Measurements from ENCODE around the gene GSTO2. TPM values are rescaled to one million over a fixed set of nuclear protein-coding genes. Genes with fewer than 3 reads are reported as not detected.
"Not testable (repeated sequence)": the region's sequence is repeated elsewhere in the genome, so short reads cannot be mapped to it uniquely, and the experiment has no call there.

The GSTO2 gene
- total and polyA plus RNA-seq, 2 of the 13 experiments (the other 11 are each of a cell fraction or from before 2014, with no cell fraction given) = 2.1 to 7.9 TPM

- H3K27me3 ChIP-seq (ENCODE audit: control insufficient read depth in 1 of 2, insufficient read depth in 2 of 2, low read length in 2 of 2); H4K20me1 ChIP-seq (ENCODE audit: insufficient read depth, low read length); H3K36me3 ChIP-seq (replicated peaks in 1 of 2; ENCODE audit: control insufficient read depth in 1 of 2, insufficient read depth in 2 of 2, low read length in 2 of 2); H3K9me3 ChIP-seq (ENCODE audit: low read length); CTCF ChIA-PET (ENCODE audit: low intra/inter-chr PET ratio, low total read pairs); H3K79me2 ChIP-seq (ENCODE audit: insufficient read depth, low read length); BruUV-seq (replicated peaks); in situ Hi-C loops (cut with HindIII; ENCODE audit: extremely low pct_ligation_motif_present, low pct_unique_long_range_greater_than_20kb); POLR2A ChIA-PET; TF ChIP-seq SOX6 (IDR thresholded peaks at IDR 0.05); SOX13 (IDR thresholded peaks at IDR 0.05); FOXA1 (IDR thresholded peaks at IDR 0.05); NR2F6 (IDR thresholded peaks at IDR 0.05); USF2 (IDR thresholded peaks at IDR 0.05; ENCODE audit: low read depth, low read length): not testable (repeated sequence)
- Histone ChIP-seq H2AFZ (ENCODE audit: low read length) (peak overlapping the region; percentile 56), H3K4me1 (ENCODE audit: insufficient read depth, low read length) (peaks cover 19% of the 10 kb centered on the region), H3K9ac (ENCODE audit: insufficient read depth, low read depth, low read length) (peak overlapping the region; percentile 52; the same call in 1 of the 2 replicates), H3K4me3 (replicated peaks in 1 of 3; ENCODE audit: insufficient read depth in 1 of 3, low read depth in 2 of 3, low read length in 3 of 3) (peak overlapping the region in 1 of 3 experiments; percentile 17; a peak in 1 of 6 replicates), H3K4me2 (ENCODE audit: low read depth, low read length) (peak overlapping the region; percentile 69), H3K27ac (ENCODE audit: extremely low read length, insufficient read depth, low read length) (peak overlapping the region; percentile 57)
- ATAC-seq (peak; percentile 91), DNase-seq (ENCODE audit: low spot score) (peak; percentile 88), FAIRE-seq (peak; percentile 72)
- 22% methylated on average over 3 of the region's 3 CpGs for WGBS (ENCODE audit: low lambda C conversion rate)
- intact Hi-C loops (cut with micrococcal nuclease; ENCODE audit: unreplicated experiment) = loop anchor here (1.0 kb wide), 1 partner anchor 11 kb away; the partner anchor contains the start of gene CFAP43
- TF ChIP-seq SOX6 (CRISPR knock-in tag; IDR thresholded peaks at IDR 0.05) (peak; percentile 64), RARA (CRISPR knock-in tag; IDR thresholded peaks at IDR 0.05) (peak; percentile 24; the same call in 1 of the 2 replicates), SOX13 (CRISPR knock-in tag; conservative IDR thresholded peaks at IDR 0.05 in 1 of 2, IDR thresholded peaks at IDR 0.05 in 1 of 2) (peak in 1 of 2 experiments; percentile 61; a peak in 2 of 4 replicates), CEBPG (CRISPR knock-in tag; IDR thresholded peaks at IDR 0.05) (peak; percentile 45), EP300 (IDR thresholded peaks at IDR 0.05; ENCODE audit: low read depth in 2 of 2, low read length in 2 of 2) (peak in 1 of 2 experiments; percentile 59; a peak in 2 of 4 replicates), EP300 (CRISPR knock-in tag; IDR thresholded peaks at IDR 0.05; ENCODE audit: borderline replicate concordance) (peak; percentile 45; the same call in 1 of the 2 replicates), GATAD2A (CRISPR knock-in tag; IDR thresholded peaks at IDR 0.05) (peak; percentile 61), FOXA1 (CRISPR knock-in tag; IDR thresholded peaks at IDR 0.05) (peak; percentile 35; the same call in 1 of the 2 replicates), THRA (CRISPR knock-in tag; IDR thresholded peaks at IDR 0.05; ENCODE audit: borderline replicate concordance) (peak; percentile 65; the same call in 1 of the 2 replicates), RCOR2 (CRISPR knock-in tag; IDR thresholded peaks at IDR 0.05) (0 out of 2 replicates have a peak, but pooled peaks have one; percentile 46), TCF7 (IDR thresholded peaks at IDR 0.05; ENCODE audit: low read depth) (peak; percentile 18; the same call in 1 of the 2 replicates), ZNF746 (CRISPR knock-in tag; IDR thresholded peaks at IDR 0.05) (peak; percentile 57; the same call in 1 of the 2 replicates), SAP130 (CRISPR knock-in tag; IDR thresholded peaks at IDR 0.05; ENCODE audit: low read depth) (peak; percentile 43), NR2F6 (CRISPR knock-in tag; IDR thresholded peaks at IDR 0.05) (0 out of 2 replicates have a peak, but pooled peaks have one; percentile 18), FOXA3 (CRISPR knock-in tag; IDR thresholded peaks at IDR 0.05) (peak; percentile 21; the same call in 1 of the 2 replicates), NCOA2 (CRISPR knock-in tag; IDR thresholded peaks at IDR 0.05) (peak; percentile 62; the same call in 1 of the 2 replicates), USF2 (CRISPR knock-in tag; IDR thresholded peaks at IDR 0.05; ENCODE audit: borderline replicate concordance) (0 out of 2 replicates have a peak, but pooled peaks have one; percentile 40), ZNF644 (CRISPR knock-in tag; IDR thresholded peaks at IDR 0.05; ENCODE audit: low read depth) (peak; percentile 34; the same call in 1 of the 2 replicates)
- TF ChIP-seq, protein P1, sequence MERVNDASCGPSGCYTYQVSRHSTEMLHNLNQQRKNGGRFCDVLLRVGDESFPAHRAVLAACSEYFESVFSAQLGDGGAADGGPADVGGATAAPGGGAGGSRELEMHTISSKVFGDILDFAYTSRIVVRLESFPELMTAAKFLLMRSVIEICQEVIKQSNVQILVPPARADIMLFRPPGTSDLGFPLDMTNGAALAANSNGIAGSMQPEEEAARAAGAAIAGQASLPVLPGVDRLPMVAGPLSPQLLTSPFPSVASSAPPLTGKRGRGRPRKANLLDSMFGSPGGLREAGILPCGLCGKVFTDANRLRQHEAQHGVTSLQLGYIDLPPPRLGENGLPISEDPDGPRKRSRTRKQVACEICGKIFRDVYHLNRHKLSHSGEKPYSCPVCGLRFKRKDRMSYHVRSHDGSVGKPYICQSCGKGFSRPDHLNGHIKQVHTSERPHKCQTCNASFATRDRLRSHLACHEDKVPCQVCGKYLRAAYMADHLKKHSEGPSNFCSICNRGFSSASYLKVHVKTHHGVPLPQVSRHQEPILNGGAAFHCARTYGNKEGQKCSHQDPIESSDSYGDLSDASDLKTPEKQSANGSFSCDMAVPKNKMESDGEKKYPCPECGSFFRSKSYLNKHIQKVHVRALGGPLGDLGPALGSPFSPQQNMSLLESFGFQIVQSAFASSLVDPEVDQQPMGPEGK (CRISPR knock-in tag; IDR thresholded peaks at IDR 0.05) = peak; percentile 39; the same call in 1 of the 2 replicates
Observed at GRCh38 chr10:104243009-104243408, 26.0 kb upstream of the GSTO2 start.

All from HepG2 (cell line).